ENCODE results near the gene ITIH5.

ITIH5 gene

GRCh38 chr10:7576340-7576739, 90.4 kb downstream of the ITIH5 start:
- TF ChIP-seq FOXP2 (optimal IDR thresholded peaks at IDR 0.05; ENCODE audit: control extremely low read depth, extremely low read length, insufficient read depth) (no peak), EZH2 (IDR thresholded peaks at IDR 0.05) (no peak), POLR2AphosphoS5 (IDR thresholded peaks at IDR 0.05; ENCODE audit: borderline replicate concordance, low read depth, low read length) (no peak)
- no peaks in the 10 kb centered on the region for H3K36me3 ChIP-seq (ENCODE audit: insufficient read depth, low read length)
- no peak for DNase-seq (ENCODE audit: low read depth, low spot score)
- no peak overlapping the region for H3K4me3 ChIP-seq
- no peak overlapping the region for H3K27ac ChIP-seq
- no peaks in the 10 kb centered on the region for H3K9me3 ChIP-seq (ENCODE audit: low read depth, low read length)
- H3K9ac ChIP-seq (ENCODE audit: insufficient read length) = no peak overlapping the region

- no peak for DNase-seq (ENCODE audit: low read depth, low spot score)
Observed at GRCh38 chr10:7572391-7572790, 94.4 kb downstream of the ITIH5 start.

GRCh38 chr10:7571981-7572380, 94.8 kb downstream of the ITIH5 start:
- no peaks in the 10 kb centered on the region for H3K9me3 ChIP-seq (ENCODE audit: low read depth, low read length)
- no peak overlapping the region for H3K27ac ChIP-seq
- H3K9ac ChIP-seq (ENCODE audit: insufficient read length) = no peak overlapping the region
- TF ChIP-seq EZH2 (IDR thresholded peaks at IDR 0.05) (no peak), POLR2AphosphoS5 (IDR thresholded peaks at IDR 0.05; ENCODE audit: borderline replicate concordance, low read depth, low read length) (no peak)
- H3K4me3 ChIP-seq = no peak overlapping the region
- no peaks in the 10 kb centered on the region for H3K36me3 ChIP-seq (ENCODE audit: insufficient read depth, low read length)
- no peak for DNase-seq (ENCODE audit: low read depth, low spot score)

More at GRCh38 chr10:7572391-7572790, 94.4 kb downstream of the ITIH5 start:
- Histone ChIP-seq H3K27ac (no peak overlapping the region), H3K9ac (ENCODE audit: insufficient read length) (no peak overlapping the region), H3K36me3 (ENCODE audit: insufficient read depth, low read length) (no peaks in the 10 kb centered on the region), H3K4me3 (no peak overlapping the region), H3K9me3 (ENCODE audit: low read depth, low read length) (no peaks in the 10 kb centered on the region)
- TF ChIP-seq FOXP2 (optimal IDR thresholded peaks at IDR 0.05; ENCODE audit: control extremely low read depth, extremely low read length, insufficient read depth) (no peak), EZH2 (IDR thresholded peaks at IDR 0.05) (no peak), POLR2AphosphoS5 (IDR thresholded peaks at IDR 0.05; ENCODE audit: borderline replicate concordance, low read depth, low read length) (no peak)

GRCh38 chr10:7567911-7568620, 98.7 kb downstream of the ITIH5 start:
- H3K9me3 ChIP-seq (ENCODE audit: low read depth, low read length) = no peaks in the 10 kb centered on the region
- no peak overlapping the region for H3K9ac ChIP-seq (ENCODE audit: insufficient read length)
- H3K36me3 ChIP-seq (ENCODE audit: insufficient read depth, low read length) = no peaks in the 10 kb centered on the region
- no peak for DNase-seq (ENCODE audit: low read depth, low spot score)
- no peak overlapping the region for H3K27ac ChIP-seq
- H3K4me3 ChIP-seq = no peak overlapping the region
- no peak for TF ChIP-seq POLR2AphosphoS5 (IDR thresholded peaks at IDR 0.05; ENCODE audit: borderline replicate concordance, low read depth, low read length)
- no peak for TF ChIP-seq EZH2 (IDR thresholded peaks at IDR 0.05)

- H3K9ac ChIP-seq (ENCODE audit: insufficient read length) = no peak overlapping the region
- no peaks in the 10 kb centered on the region for H3K36me3 ChIP-seq (ENCODE audit: insufficient read depth, low read length)
- no peak for DNase-seq (ENCODE audit: low read depth, low spot score)
- H3K4me3 ChIP-seq = no peak overlapping the region
- TF ChIP-seq EZH2 (IDR thresholded peaks at IDR 0.05) (no peak), POLR2AphosphoS5 (IDR thresholded peaks at IDR 0.05; ENCODE audit: borderline replicate concordance, low read depth, low read length) (no peak)
- H3K27ac ChIP-seq = no peak overlapping the region
- no peaks in the 10 kb centered on the region for H3K9me3 ChIP-seq (ENCODE audit: low read depth, low read length)
Observed at GRCh38 chr10:7566891-7567290, 99.9 kb downstream of the ITIH5 start.

GRCh38 chr10:7565871-7566270, 100.9 kb downstream of the ITIH5 start:
- Histone ChIP-seq H3K9ac (ENCODE audit: insufficient read length) (no peak overlapping the region), H3K4me3 (no peak overlapping the region), H3K36me3 (ENCODE audit: insufficient read depth, low read length) (no peaks in the 10 kb centered on the region), H3K27ac (no peak overlapping the region), H3K9me3 (ENCODE audit: low read depth, low read length) (no peaks in the 10 kb centered on the region)
- TF ChIP-seq EZH2 (IDR thresholded peaks at IDR 0.05) (no peak), FOXP2 (optimal IDR thresholded peaks at IDR 0.05; ENCODE audit: control extremely low read depth, extremely low read length, insufficient read depth) (no peak), POLR2AphosphoS5 (IDR thresholded peaks at IDR 0.05; ENCODE audit: borderline replicate concordance, low read depth, low read length) (no peak)
- DNase-seq (ENCODE audit: low read depth, low spot score) = no peak

GRCh38 chr10:7563770-7564169, 103.0 kb downstream of the ITIH5 start:
- TF ChIP-seq FOXP2 (optimal IDR thresholded peaks at IDR 0.05; ENCODE audit: control extremely low read depth, extremely low read length, insufficient read depth) (no peak), EZH2 (IDR thresholded peaks at IDR 0.05) (no peak), POLR2AphosphoS5 (IDR thresholded peaks at IDR 0.05; ENCODE audit: borderline replicate concordance, low read depth, low read length) (no peak)

GRCh38 chr10:7563368-7563767, 103.4 kb downstream of the ITIH5 start:
- H3K9me3 ChIP-seq (ENCODE audit: low read depth, low read length) = no peaks in the 10 kb centered on the region
- no peak overlapping the region for H3K27ac ChIP-seq
- no peaks in the 10 kb centered on the region for H3K36me3 ChIP-seq (ENCODE audit: insufficient read depth, low read length)
- H3K9ac ChIP-seq (ENCODE audit: insufficient read length) = no peak overlapping the region
- H3K4me3 ChIP-seq = no peak overlapping the region
- no peak for DNase-seq (ENCODE audit: low read depth, low spot score)
- TF ChIP-seq EZH2 (IDR thresholded peaks at IDR 0.05) (no peak), POLR2AphosphoS5 (IDR thresholded peaks at IDR 0.05; ENCODE audit: borderline replicate concordance, low read depth, low read length) (no peak), FOXP2 (optimal IDR thresholded peaks at IDR 0.05; ENCODE audit: control extremely low read depth, extremely low read length, insufficient read depth) (no peak)

More at GRCh38 chr10:7563770-7564169, 103.0 kb downstream of the ITIH5 start:
- H3K27ac ChIP-seq = no peak overlapping the region
- H3K9me3 ChIP-seq (ENCODE audit: low read depth, low read length) = no peaks in the 10 kb centered on the region
- no peaks in the 10 kb centered on the region for H3K36me3 ChIP-seq (ENCODE audit: insufficient read depth, low read length)
- no peak for DNase-seq (ENCODE audit: low read depth, low spot score)
- no peak overlapping the region for H3K9ac ChIP-seq (ENCODE audit: insufficient read length)
- no peak overlapping the region for H3K4me3 ChIP-seq

- H3K27ac ChIP-seq = no peak overlapping the region
- H3K9me3 ChIP-seq (ENCODE audit: low read depth, low read length) = no peaks in the 10 kb centered on the region
- no peak overlapping the region for H3K4me3 ChIP-seq
- DNase-seq (ENCODE audit: low read depth, low spot score) = no peak
- H3K9ac ChIP-seq (ENCODE audit: insufficient read length) = no peak overlapping the region
- TF ChIP-seq FOXP2 (optimal IDR thresholded peaks at IDR 0.05; ENCODE audit: control extremely low read depth, extremely low read length, insufficient read depth) (no peak), EZH2 (IDR thresholded peaks at IDR 0.05) (no peak), POLR2AphosphoS5 (IDR thresholded peaks at IDR 0.05; ENCODE audit: borderline replicate concordance, low read depth, low read length) (no peak)
- H3K36me3 ChIP-seq (ENCODE audit: insufficient read depth, low read length) = no peaks in the 10 kb centered on the region
Observed at GRCh38 chr10:7561985-7562384, 104.8 kb downstream of the ITIH5 start.
